ENCODE measurements around the gene MARCHF7. TPM values are rescaled to one million over a fixed set of nuclear protein-coding genes. Genes with fewer than 3 reads are reported as not detected.

Gene MARCHF7
- total RNA-seq, 6 experiments from 2014 or later, result 73.8 to 91.5 (median 84.7) TPM

GRCh38 chr2:159683817-159684216 lies 28.5 kb upstream of the MARCHF7 start:
- H3K27me3 Mint-ChIP-seq (ENCODE audit: insufficient read depth), result no peaks in the 10 kb centered on the region
- no peaks in the 10 kb centered on the region for H3K36me3 Mint-ChIP-seq (ENCODE audit: low read depth)
- H3K4me3 Mint-ChIP-seq, result no peak overlapping the region
- TF ChIP-seq CTCF (IDR thresholded peaks at IDR 0.05), result no peak
- H3K27ac Mint-ChIP-seq, result no peak overlapping the region; the same call in 1 of the 2 replicates
- peaks cover 36% of the 10 kb centered on the region for H3K4me1 Mint-ChIP-seq (ENCODE audit: low read depth)
- no peak for DNase-seq
- H3K9me3 Mint-ChIP-seq, result no peaks in the 10 kb centered on the region

GRCh38 chr2:159684796-159685195 lies 27.5 kb upstream of the MARCHF7 start:
- Mint-ChIP-seq H3K4me1 (ENCODE audit: low read depth) (peaks cover 36% of the 10 kb centered on the region), H3K36me3 (ENCODE audit: low read depth) (no peaks in the 10 kb centered on the region), H3K27me3 (ENCODE audit: insufficient read depth) (no peaks in the 10 kb centered on the region), H3K9me3 (no peaks in the 10 kb centered on the region), H3K27ac (no peak overlapping the region), H3K4me3 (no peak overlapping the region)
- DNase-seq, result peak; percentile 36
- no peak for TF ChIP-seq CTCF (IDR thresholded peaks at IDR 0.05)

DNA sequence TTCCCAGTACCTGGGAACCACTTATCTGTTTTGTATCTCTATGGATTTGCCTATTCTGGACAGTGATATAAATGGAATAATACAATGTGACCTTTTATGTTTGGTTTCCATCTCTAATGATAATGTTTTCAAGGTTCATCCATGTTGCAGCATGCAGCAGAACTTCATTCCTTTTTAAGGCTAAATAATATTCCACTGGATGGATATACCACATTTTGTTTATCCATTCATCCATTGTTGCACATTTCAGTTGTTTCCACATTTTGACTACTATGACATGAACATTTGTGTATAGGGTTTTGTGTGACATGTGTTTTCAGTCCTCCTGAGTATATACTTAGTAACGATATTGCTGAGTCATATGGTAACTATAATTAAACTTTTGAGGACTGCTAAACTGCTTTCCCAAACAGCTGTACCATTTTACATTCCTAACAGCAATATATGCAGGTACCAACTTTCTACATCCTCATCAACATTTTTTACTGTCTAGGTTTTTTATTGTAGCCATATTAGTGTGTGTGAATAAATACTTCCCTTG lies 17.7 kb upstream of the MARCHF7 start:
- no peak for DNase-seq
- Mint-ChIP-seq H3K4me1 (ENCODE audit: low read depth) (no peaks in the 10 kb centered on the region), H3K27me3 (ENCODE audit: insufficient read depth) (no peaks in the 10 kb centered on the region), H3K36me3 (ENCODE audit: low read depth) (0 out of 2 replicates have a peak, but pooled peaks cover 6% of the 10 kb centered on the region), H3K4me3 (no peak overlapping the region), H3K9me3 (no peaks in the 10 kb centered on the region; the same call in 1 of the 2 replicates), H3K27ac (no peak overlapping the region)
- TF ChIP-seq CTCF (IDR thresholded peaks at IDR 0.05), result no peak

GRCh38 chr2:159695795-159696448 lies 16.4 kb upstream of the MARCHF7 start:
- no peak for DNase-seq
- no peak for TF ChIP-seq CTCF (IDR thresholded peaks at IDR 0.05)
- H3K9me3 Mint-ChIP-seq, result no peaks in the 10 kb centered on the region; the same call in 1 of the 2 replicates
- no peak overlapping the region for H3K27ac Mint-ChIP-seq
- H3K4me1 Mint-ChIP-seq (ENCODE audit: low read depth), result no peaks in the 10 kb centered on the region
- 0 out of 2 replicates have a peak, but pooled peaks cover 6% of the 10 kb centered on the region for H3K36me3 Mint-ChIP-seq (ENCODE audit: low read depth)
- no peaks in the 10 kb centered on the region for H3K27me3 Mint-ChIP-seq (ENCODE audit: insufficient read depth)
- no peak overlapping the region for H3K4me3 Mint-ChIP-seq

DNA sequence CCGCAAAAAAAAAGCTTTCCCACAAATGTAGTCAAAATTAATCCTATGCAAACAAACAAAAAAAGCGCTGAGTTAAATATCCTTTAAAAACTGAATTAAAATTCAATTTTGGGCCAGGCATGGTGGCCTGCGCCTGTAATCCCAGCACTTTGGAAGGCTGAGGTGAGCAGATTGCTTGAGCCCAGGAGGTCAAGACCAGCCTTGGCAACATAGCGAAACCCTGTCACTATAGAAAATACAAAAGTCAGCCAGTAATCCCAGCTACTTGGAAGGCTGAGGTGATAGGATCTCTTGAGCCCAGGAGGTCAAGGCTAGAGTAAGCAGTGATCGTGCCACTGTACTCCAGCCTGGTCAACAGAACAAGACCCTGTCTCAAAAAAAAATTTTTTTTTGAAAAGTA lies 8.8 kb upstream of the MARCHF7 start:
- H3K27me3 Mint-ChIP-seq (ENCODE audit: insufficient read depth), result no peaks in the 10 kb centered on the region
- no peaks in the 10 kb centered on the region for H3K36me3 Mint-ChIP-seq (ENCODE audit: low read depth)
- no peak for DNase-seq
- TF ChIP-seq CTCF (IDR thresholded peaks at IDR 0.05), result no peak
- peaks cover 12% of the 10 kb centered on the region for H3K4me1 Mint-ChIP-seq (ENCODE audit: low read depth)
- H3K4me3 Mint-ChIP-seq, result no peak overlapping the region
- H3K9me3 Mint-ChIP-seq, result no peaks in the 10 kb centered on the region
- no peak overlapping the region for H3K27ac Mint-ChIP-seq

Measured in HFFc6 (cell line).